Measurements from ENCODE around the gene CUL9.

DNA sequence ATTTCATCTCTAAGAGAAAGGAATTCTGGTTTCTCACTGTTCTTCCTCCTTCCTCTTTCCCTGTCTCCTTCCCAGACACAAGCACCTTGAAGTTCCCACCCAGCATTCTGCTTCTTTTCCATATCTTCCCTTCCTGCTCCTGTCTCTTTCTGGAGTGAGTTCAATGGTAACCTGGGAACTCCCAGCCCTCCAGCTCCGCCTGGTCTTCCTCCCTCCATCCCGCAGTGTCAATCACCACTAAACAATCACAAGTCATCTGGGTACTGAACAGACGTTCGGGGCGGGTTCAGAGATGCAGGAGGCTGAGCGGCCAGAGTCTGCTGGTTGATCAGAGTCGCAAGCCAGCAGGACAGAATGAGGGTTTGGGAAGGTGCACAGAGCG, 69.0 kb downstream of the CUL9 start:
- TF ChIP-seq CTCF (IDR thresholded peaks at IDR 0.05): no peak
- no peak for TF ChIP-seq EZH2 (IDR thresholded peaks at IDR 0.05)
- TF ChIP-seq EZH2phosphoT487 (IDR thresholded peaks at IDR 0.05): no peak

Data from neural progenitor cell (in vitro differentiated cells).